Suprapubic skin (tissue), 3 donors: ENCODE data around the gene RAB35.

Experiments
- EP300 ChIP-seq: sonication (generic); formaldehyde crosslinking; IDR thresholded peaks from one replicate; pipeline ENCODE4 v1.6.1; 2017; ENCODE audit warnings: antibody characterized with exemption
- TF ChIP-seq, protein P1 (sequence below), 2 donors: fragments of 200-600 bp in 1 of 2; fragments of 450-650 bp in 1 of 2; sonication (generic) in 1 of 2; IDR thresholded peaks; one replicate each; pipeline ENCODE4 v1.5.1; 2016 to 2019; ENCODE audit warnings: antibody characterized with exemption in 2 of 2, mild to moderate bottlenecking in 1 of 2, moderate library complexity in 1 of 2

DNA sequence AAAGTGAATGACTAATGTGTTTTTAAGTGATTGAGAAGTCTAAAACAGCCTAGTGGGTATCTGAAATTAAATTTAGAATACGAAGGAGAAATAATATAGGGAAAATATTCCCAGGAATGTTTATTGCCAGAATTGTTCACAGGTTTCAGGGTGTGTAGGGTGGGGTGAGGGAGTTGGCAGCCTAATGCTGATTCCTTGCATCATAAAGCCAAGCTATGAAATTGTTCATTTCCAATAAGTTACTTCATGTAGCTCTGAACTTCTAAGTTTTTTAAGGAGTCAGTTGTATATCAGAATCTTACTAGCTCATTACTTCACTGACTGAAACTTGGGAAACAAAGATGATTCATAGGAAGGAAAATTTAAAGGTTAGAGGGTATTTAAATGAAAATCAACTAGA, 56.4 kb downstream of the RAB35 start:
- no peak for TF ChIP-seq EP300
- TF ChIP-seq, protein P1, sequence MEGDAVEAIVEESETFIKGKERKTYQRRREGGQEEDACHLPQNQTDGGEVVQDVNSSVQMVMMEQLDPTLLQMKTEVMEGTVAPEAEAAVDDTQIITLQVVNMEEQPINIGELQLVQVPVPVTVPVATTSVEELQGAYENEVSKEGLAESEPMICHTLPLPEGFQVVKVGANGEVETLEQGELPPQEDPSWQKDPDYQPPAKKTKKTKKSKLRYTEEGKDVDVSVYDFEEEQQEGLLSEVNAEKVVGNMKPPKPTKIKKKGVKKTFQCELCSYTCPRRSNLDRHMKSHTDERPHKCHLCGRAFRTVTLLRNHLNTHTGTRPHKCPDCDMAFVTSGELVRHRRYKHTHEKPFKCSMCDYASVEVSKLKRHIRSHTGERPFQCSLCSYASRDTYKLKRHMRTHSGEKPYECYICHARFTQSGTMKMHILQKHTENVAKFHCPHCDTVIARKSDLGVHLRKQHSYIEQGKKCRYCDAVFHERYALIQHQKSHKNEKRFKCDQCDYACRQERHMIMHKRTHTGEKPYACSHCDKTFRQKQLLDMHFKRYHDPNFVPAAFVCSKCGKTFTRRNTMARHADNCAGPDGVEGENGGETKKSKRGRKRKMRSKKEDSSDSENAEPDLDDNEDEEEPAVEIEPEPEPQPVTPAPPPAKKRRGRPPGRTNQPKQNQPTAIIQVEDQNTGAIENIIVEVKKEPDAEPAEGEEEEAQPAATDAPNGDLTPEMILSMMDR (IDR thresholded peaks at IDR 0.05) = no peak
